ENCODE results near the gene HHAT. TPM values are rescaled to one million over a fixed set of nuclear protein-coding genes. Genes with fewer than 3 reads are reported as not detected.
A peak's percentile ranks its signal among the peaks of the same experiment; 100 is the strongest.

Gene HHAT
- total and polyA plus RNA-seq, 9 of the 15 experiments (the other 6 are each of a cell fraction or from before 2014, with no cell fraction given): 0.07 to 0.16 (median 0.13) TPM; not detected in 1

- Histone ChIP-seq H3K36me3 (ENCODE audit: control insufficient read depth, insufficient read depth, low read length) (no peaks in the 10 kb centered on the region), H3K9me1 (ENCODE audit: control insufficient read depth, insufficient read depth, low read length) (no peaks in the 10 kb centered on the region), H4K20me1 (replicated peaks; ENCODE audit: control insufficient read depth, insufficient read depth, low read length) (no peaks in the 10 kb centered on the region), H3K9ac (ENCODE audit: insufficient read depth in 1 of 2, low read depth in 2 of 2, low read length in 2 of 2) (no peak overlapping the region), H2AFZ (ENCODE audit: low read depth, low read length) (no peak overlapping the region), H3K27me3 (ENCODE audit: control insufficient read depth in 2 of 2, insufficient read depth in 2 of 2, low read length in 2 of 2) (peaks cover 0 to 17% of the 10 kb centered on the region in 2 experiments; a peak in 2 of 5 replicates), H3K4me2 (ENCODE audit: insufficient read depth, low read length) (no peak overlapping the region), H3K9me3 (replicated peaks; ENCODE audit: control insufficient read depth, insufficient read depth, low read depth, low read length) (no peaks in the 10 kb centered on the region), H3K4me1 (replicated peaks in 1 of 2; ENCODE audit: control insufficient read depth in 2 of 2, insufficient read depth in 2 of 2, low read length in 2 of 2) (peaks cover 2 to 10% of the 10 kb centered on the region in 2 experiments; a peak in 2 of 5 replicates), H3K79me2 (ENCODE audit: control insufficient read depth, insufficient read depth, low read length) (no peaks in the 10 kb centered on the region), H3K27ac (ENCODE audit: extremely low read depth, low read depth, low read length) (no peak overlapping the region), H3K4me3 (no peak overlapping the region)
- in situ Hi-C loops (cut with MboI) (no loop called here), intact Hi-C loops (cut with micrococcal nuclease) (no loop called here)
- DNase-seq (ENCODE audit: extremely low read depth in 1 of 4, low spot score in 3 of 4) (no peak), FAIRE-seq (no peak), ATAC-seq (no peak)
- POLR2A ChIA-PET: no interaction called here
- 0% methylated on average over 1 of the region's 1 CpG for WGBS (ENCODE audit: insufficient coverage, low coverage, missing lambda C conversion rate)
- CTCF ChIA-PET (ENCODE audit: low intra/inter-chr PET ratio): no interaction called here
- BruUV-seq (replicated peaks): no TSS peak
- TF ChIP-seq STAT5B (CRISPR knock-in tag; IDR thresholded peaks at IDR 0.05) (no peak), RAD51 (IDR thresholded peaks at IDR 0.05; ENCODE audit: borderline replicate concordance, low read depth) (no peak), EP400 (IDR thresholded peaks at IDR 0.05) (no peak), RBM25 (IDR thresholded peaks at IDR 0.05; ENCODE audit: low read depth, low read length, severe bottlenecking) (peak; percentile 49), THRAP3 (IDR thresholded peaks at IDR 0.05; ENCODE audit: borderline replicate concordance) (no peak), ZFP30 (CRISPR knock-in tag; IDR thresholded peaks at IDR 0.05; ENCODE audit: borderline replicate concordance) (peak; percentile 71; the same call in 1 of the 2 replicates), TRIM28 (IDR thresholded peaks at IDR 0.05) (peak; percentile 38; the same call in 1 of the 2 replicates), CAMTA2 (CRISPR knock-in tag; conservative IDR thresholded peaks at IDR 0.05) (no peak), HEY1 (CRISPR knock-in tag; IDR thresholded peaks at IDR 0.05; ENCODE audit: borderline replicate concordance) (no peak), MBD1 (CRISPR knock-in tag; IDR thresholded peaks at IDR 0.05) (no peak)
Measured at GRCh38 chr1:210325026-210325670, 3.6 kb upstream of the HHAT start.
